K562 (cell line): ENCODE measurements around the gene GOPC. TPM values are rescaled to one million over a fixed set of nuclear protein-coding genes. Genes with fewer than 3 reads are reported as not detected.

Experiments
- ATAC-seq: fragments of 200-7000 bp; cut with Tn5 transposase; 3 replicates; pipeline ENCODE4 v1.9.1; 2020; ENCODE audit warnings: moderate library complexity
- BruUV-seq: library from RNA; stranded (reverse); fragments of 400-500 nt; replicated peaks from 2 replicates; lab custom pipeline; 2021; lab: Mats Ljungman, UMichigan
- CTCF ChIA-PET: fragments of 300-600 bp; formaldehyde crosslinking; extraction: SDS; loops from one replicate; lab custom pipeline; 2021; ENCODE audit warnings: low intra/inter-chr PET ratio; lab: Yijun Ruan, JAX
- POLR2A ChIA-PET: fragments of 300-600, 350-650 bp; sonication (Branson Sonifier 250); formaldehyde crosslinking; extraction: SDS; loops from one replicate; lab custom pipeline; 2021; ENCODE audit warnings: antibody characterized with exemption, inconsistent platforms; lab: Yijun Ruan, JAX
- DNase-seq, 4 experiments: peaks; one replicate each; pipeline versions ENCODE4 v3.0.0 to v3.0.0-alpha.2; 2011 to 2018; ENCODE audit warnings: low spot score in 3 of 4, mixed read lengths in 3 of 4; ENCODE audit errors: extremely low read depth in 1 of 4
- FAIRE-seq: peaks from 2 replicates; lab custom pipeline; 2011; peaks lifted over from hg19 to GRCh38; lab: Jason Lieb, UNC
- H2AFZ ChIP-seq: 2 replicates; pipeline ENCODE4 v1.6.0; 2011; ENCODE audit warnings: low read depth, low read length, control low read depth, inconsistent platforms
- H3K27ac ChIP-seq: fragments of 200-600 bp; 3 replicates; pipeline ENCODE4 v1.8.0; 2011; ENCODE audit warnings: low read depth, mild to moderate bottlenecking, control low read depth, inconsistent platforms, low read length, moderate library complexity, mixed read lengths; ENCODE audit errors: extremely low read depth
- H3K27me3 ChIP-seq, 2 experiments: fragments of 300-600 bp in 1 of 2; 2 replicates in 1 of 2; 3 replicates in 1 of 2; pipeline versions ENCODE4 v1.6.0 to v1.8.0; 2011; ENCODE audit warnings: inconsistent platforms in 2 of 2, low read length in 2 of 2, mild to moderate bottlenecking in 1 of 2, mixed read lengths in 1 of 2, moderate library complexity in 1 of 2; ENCODE audit not compliant: control insufficient read depth in 2 of 2, insufficient read depth in 2 of 2
- H3K36me3 ChIP-seq: fragments of 300-600 bp; 3 replicates; pipeline ENCODE4 v1.8.0; 2011; ENCODE audit warnings: mild to moderate bottlenecking, low read length, inconsistent platforms; ENCODE audit not compliant: control insufficient read depth, insufficient read depth
- H3K4me1 ChIP-seq, 2 experiments: fragments of 200-600 bp in 1 of 2; replicated peaks in 1 of 2; 2 replicates in 1 of 2; 3 replicates in 1 of 2; pipeline versions ENCODE4 v1.5.1 to v1.8.0; 2011; ENCODE audit warnings: inconsistent platforms in 2 of 2, low read length in 2 of 2, mild to moderate bottlenecking in 1 of 2, mixed read lengths in 1 of 2, moderate library complexity in 1 of 2; ENCODE audit not compliant: control insufficient read depth in 2 of 2, insufficient read depth in 2 of 2
- H3K4me2 ChIP-seq: 2 replicates; pipeline ENCODE4 v1.6.1; 2011; ENCODE audit warnings: low read length, control low read depth, inconsistent platforms, mixed read lengths; ENCODE audit not compliant: insufficient read depth
- H3K4me3 ChIP-seq: fragments of 200-600 bp; sonication (generic), shearing (Covaris generic); 2 replicates; pipeline ENCODE4 v1.5.1; 2016; ENCODE audit warnings: control low read depth, inconsistent platforms
- H3K79me2 ChIP-seq: fragments of 200-600 bp; 3 replicates; pipeline ENCODE4 v1.8.0; 2011; ENCODE audit warnings: low read length, inconsistent platforms; ENCODE audit not compliant: control insufficient read depth, insufficient read depth
- H3K9ac ChIP-seq, 2 experiments: 2 replicates each; pipeline versions ENCODE4 v1.6.0 to v1.6.1; 2011; ENCODE audit warnings: low read depth in 2 of 2, low read length in 2 of 2, control low read depth in 1 of 2, inconsistent platforms in 1 of 2, mild to moderate bottlenecking in 1 of 2, mixed read lengths in 1 of 2; ENCODE audit not compliant: insufficient read depth in 1 of 2
- H3K9me1 ChIP-seq: one replicate; pipeline ENCODE4 v1.6.0; 2011; ENCODE audit warnings: inconsistent platforms, mild to moderate bottlenecking, low read length, moderate library complexity; ENCODE audit not compliant: control insufficient read depth, insufficient read depth
- H3K9me3 ChIP-seq: replicated peaks from 2 replicates; pipeline ENCODE4 v1.5.1; 2011; ENCODE audit warnings: low read depth, low read length, inconsistent platforms; ENCODE audit not compliant: control insufficient read depth, insufficient read depth
- H4K20me1 ChIP-seq: replicated peaks from 2 replicates; pipeline ENCODE4 v1.6.1; 2011; ENCODE audit warnings: low read length, inconsistent platforms, mixed read lengths; ENCODE audit not compliant: control insufficient read depth, insufficient read depth
- JUN ChIP-seq, 2 experiments: sonication (generic) in 1 of 2; formaldehyde crosslinking in 1 of 2; IDR thresholded peaks; 2 replicates each; pipeline versions ENCODE4 v1.6.1 to v1.8.0; 2012 to 2022; ENCODE audit warnings: borderline replicate concordance in 2 of 2, mild to moderate bottlenecking in 2 of 2, improper control_type of control experiment in 1 of 2, low read depth in 1 of 2, low read length in 1 of 2, missing genetic modification reagents in 1 of 2
- LEF1 ChIP-seq: fragments of 450-650 bp; IDR thresholded peaks from 2 replicates; pipeline ENCODE4 v1.6.1; 2016; ENCODE audit warnings: mild to moderate bottlenecking
- MCM2 ChIP-seq: fragments of 450-650 bp; IDR thresholded peaks from 2 replicates; pipeline ENCODE4 v1.6.1; 2017; ENCODE audit warnings: low read depth, mild to moderate bottlenecking
- MXI1 ChIP-seq: IDR thresholded peaks from 2 replicates; pipeline ENCODE4 v1.6.1; 2011; ENCODE audit warnings: low read depth, mild to moderate bottlenecking, improper control_type of control experiment, low read length
- MYC ChIP-seq, 2 experiments: fragments of 250-450 bp in 1 of 2; sonication (Bioruptor Pico) in 1 of 2; IDR thresholded peaks; 2 replicates each; pipeline versions ENCODE4 v1.5.1 to v1.6.1; 2012 to 2021; ENCODE audit warnings: low read depth in 2 of 2, borderline replicate concordance in 1 of 2, improper control_type of control experiment in 1 of 2, low read length in 1 of 2, mild to moderate bottlenecking in 1 of 2, moderate library complexity in 1 of 2
- POLR2A ChIP-seq: fragments of 450-650 bp; conservative IDR thresholded peaks from 2 replicates; pipeline ENCODE4 v1.6.1; 2016
- ZNF133 ChIP-seq: fragments of 250-450 bp; sonication (Bioruptor Pico); IDR thresholded peaks from 2 replicates; pipeline ENCODE4 v1.4.0; 2020; ENCODE audit warnings: mild to moderate bottlenecking
- ZNF76 ChIP-seq: fragments of 250-450 bp; sonication (Bioruptor Pico); IDR thresholded peaks from 2 replicates; pipeline ENCODE4 v1.4.0; 2020; ENCODE audit warnings: mild to moderate bottlenecking, moderate library complexity, borderline replicate concordance
- WGBS: fragments of 100-300 bp; shearing (Covaris generic); methylation state at CpG from one replicate; pipeline ENCODE4 v1.1.6; 2016; ENCODE audit warnings: low coverage, mixed read lengths; ENCODE audit not compliant: insufficient coverage; ENCODE audit errors: missing lambda C conversion rate; 5-methylcytosine and 5-hydroxymethylcytosine counted together
- in situ Hi-C: fragments of 300-500 bp; cut with MboI; formaldehyde crosslinking; loops from 4 replicates; pipeline ENCODE4 v1.15.0; 2018; ENCODE audit warnings: inconsistent platforms, mixed read lengths
- intact Hi-C: fragments of 100-400 bp; cut with micrococcal nuclease; formaldehyde crosslinking; loops from 2 replicates; pipeline ENCODE4 v1.14.2; 2022
- polyA plus RNA-seq, 8 experiments: library from polyadenylated mRNA; depleted of rRNA in 4 of 8; stranded (reverse) in 5 of 8; unstranded in 3 of 8; fragments of >200 nt; fragmentation: Nextera tagmentation in 2 of 8; fragmentation: Illumina TruSeq in 1 of 8; extraction: Ambion mirVana in 2 of 8; extraction: Trizol in 1 of 8; gene quantifications; 2 replicates each; pipeline versions ENCODE4 v1.2.1 to v1.2.3, GENCODE V29; 2011 to 2014; ENCODE audit warnings: inconsistent platforms in 1 of 8, missing spikeins in 1 of 8
- total RNA-seq, 7 experiments: library from RNA; depleted of rRNA in 6 of 7; stranded (reverse); fragments of >200 nt in 6 of 7; fragmentation: Illumina TruSeq in 2 of 7; extraction: Trizol in 2 of 7; gene quantifications; 2 replicates each; pipeline versions ENCODE4 v1.2.1 to v1.2.3, GENCODE V29; 2011 to 2021; ENCODE audit warnings: low replicate concordance in 1 of 7
- TF ChIP-seq, protein P1 (sequence below): fragments of 450-650 bp; IDR thresholded peaks from 2 replicates; pipeline ENCODE4 v1.6.1; 2017; ENCODE audit warnings: antibody characterized with exemption, mild to moderate bottlenecking
- TF ChIP-seq, protein P2 (sequence below): fragments of 250-450 bp; sonication (Bioruptor Pico); IDR thresholded peaks from 2 replicates; pipeline ENCODE4 v1.8.0; 2021; ENCODE audit warnings: moderate library complexity, mild to moderate bottlenecking, inconsistent platforms
- TF ChIP-seq, protein P3 (sequence below): fragments of 450-650 bp; formaldehyde crosslinking; IDR thresholded peaks from 2 replicates; pipeline ENCODE4 v1.4.0; 2020; ENCODE audit warnings: mild to moderate bottlenecking, moderate library complexity
- TF ChIP-seq, protein P4 (sequence below): IDR thresholded peaks from 2 replicates; pipeline ENCODE4 v1.6.1; 2011; ENCODE audit not compliant: insufficient read length; ENCODE audit errors: extremely low read depth
- TF ChIP-seq, protein P5 (sequence below): fragments of 450-650 bp; formaldehyde crosslinking; IDR thresholded peaks from 2 replicates; pipeline ENCODE4 v1.4.0; 2022; ENCODE audit warnings: mild to moderate bottlenecking, moderate library complexity
- TF ChIP-seq, protein P6 (sequence below): fragments of 450-650 bp; formaldehyde crosslinking; IDR thresholded peaks from 2 replicates; pipeline ENCODE4 v1.4.0; 2020; ENCODE audit warnings: mild to moderate bottlenecking, moderate library complexity

Gene GOPC
- total and polyA plus RNA-seq, 9 of the 15 experiments (the other 6 are each of a cell fraction or from before 2014, with no cell fraction given) = 10.0 to 32.2 (median 25.6) TPM

DNA sequence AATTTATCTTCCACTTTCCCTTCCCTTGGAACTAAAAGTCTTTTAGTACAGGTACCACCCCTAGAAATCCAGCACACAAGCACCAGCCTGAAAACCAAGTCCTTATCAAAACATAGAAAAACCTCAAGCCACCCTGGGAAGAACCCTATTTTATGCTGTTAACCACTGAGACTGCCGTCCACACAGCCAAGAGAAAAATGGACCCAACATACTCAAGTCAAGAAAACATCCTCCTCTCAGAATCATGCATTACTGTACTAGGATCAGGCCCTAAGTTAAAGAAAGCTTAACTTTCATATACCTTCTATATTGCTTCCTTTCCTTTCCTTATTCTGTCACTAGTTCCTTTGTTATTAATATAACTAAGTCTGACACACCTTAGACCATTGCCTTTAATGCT is 16.9 kb upstream of the GOPC start:
- Histone ChIP-seq H3K36me3 (no peaks in the 10 kb centered on the region), H3K9ac (no peak overlapping the region), H3K79me2 (no peaks in the 10 kb centered on the region), H3K27ac (no peak overlapping the region), H3K4me2 (no peak overlapping the region), H3K4me3 (no peak overlapping the region), H3K4me1 (no peaks in the 10 kb centered on the region), H2AFZ (no peak overlapping the region), H3K27me3 (no peaks in the 10 kb centered on the region), H3K9me3 (no peaks in the 10 kb centered on the region), H4K20me1 (no peaks in the 10 kb centered on the region), H3K9me1 (no peaks in the 10 kb centered on the region)
- 43% methylated on average over 1 of the region's 1 CpG for WGBS
- DNase-seq = no peak
- no peak for FAIRE-seq
- POLR2A ChIA-PET = no interaction called here
- no peak for ATAC-seq
- CTCF ChIA-PET = no interaction called here
- BruUV-seq = no TSS peak
- in situ Hi-C loops = no loop called here
- intact Hi-C loops = no loop called here
- TF ChIP-seq LEF1 (no peak), JUN (IDR thresholded peaks at IDR 0.05; ENCODE audit: borderline replicate concordance, low read depth, low read length) (no peak), JUN (CRISPR knock-in tag; IDR thresholded peaks at IDR 0.05; ENCODE audit: borderline replicate concordance) (no peak), ZNF76 (no peak), POLR2A (no peak), ZNF133 (CRISPR knock-in tag) (no peak), MCM2 (no peak), MXI1 (no peak), MYC (IDR thresholded peaks at IDR 0.05; ENCODE audit: low read depth, low read length) (no peak), MYC (CRISPR knock-in tag; IDR thresholded peaks at IDR 0.05; ENCODE audit: borderline replicate concordance, low read depth) (no peak)
- TF ChIP-seq, protein P1, sequence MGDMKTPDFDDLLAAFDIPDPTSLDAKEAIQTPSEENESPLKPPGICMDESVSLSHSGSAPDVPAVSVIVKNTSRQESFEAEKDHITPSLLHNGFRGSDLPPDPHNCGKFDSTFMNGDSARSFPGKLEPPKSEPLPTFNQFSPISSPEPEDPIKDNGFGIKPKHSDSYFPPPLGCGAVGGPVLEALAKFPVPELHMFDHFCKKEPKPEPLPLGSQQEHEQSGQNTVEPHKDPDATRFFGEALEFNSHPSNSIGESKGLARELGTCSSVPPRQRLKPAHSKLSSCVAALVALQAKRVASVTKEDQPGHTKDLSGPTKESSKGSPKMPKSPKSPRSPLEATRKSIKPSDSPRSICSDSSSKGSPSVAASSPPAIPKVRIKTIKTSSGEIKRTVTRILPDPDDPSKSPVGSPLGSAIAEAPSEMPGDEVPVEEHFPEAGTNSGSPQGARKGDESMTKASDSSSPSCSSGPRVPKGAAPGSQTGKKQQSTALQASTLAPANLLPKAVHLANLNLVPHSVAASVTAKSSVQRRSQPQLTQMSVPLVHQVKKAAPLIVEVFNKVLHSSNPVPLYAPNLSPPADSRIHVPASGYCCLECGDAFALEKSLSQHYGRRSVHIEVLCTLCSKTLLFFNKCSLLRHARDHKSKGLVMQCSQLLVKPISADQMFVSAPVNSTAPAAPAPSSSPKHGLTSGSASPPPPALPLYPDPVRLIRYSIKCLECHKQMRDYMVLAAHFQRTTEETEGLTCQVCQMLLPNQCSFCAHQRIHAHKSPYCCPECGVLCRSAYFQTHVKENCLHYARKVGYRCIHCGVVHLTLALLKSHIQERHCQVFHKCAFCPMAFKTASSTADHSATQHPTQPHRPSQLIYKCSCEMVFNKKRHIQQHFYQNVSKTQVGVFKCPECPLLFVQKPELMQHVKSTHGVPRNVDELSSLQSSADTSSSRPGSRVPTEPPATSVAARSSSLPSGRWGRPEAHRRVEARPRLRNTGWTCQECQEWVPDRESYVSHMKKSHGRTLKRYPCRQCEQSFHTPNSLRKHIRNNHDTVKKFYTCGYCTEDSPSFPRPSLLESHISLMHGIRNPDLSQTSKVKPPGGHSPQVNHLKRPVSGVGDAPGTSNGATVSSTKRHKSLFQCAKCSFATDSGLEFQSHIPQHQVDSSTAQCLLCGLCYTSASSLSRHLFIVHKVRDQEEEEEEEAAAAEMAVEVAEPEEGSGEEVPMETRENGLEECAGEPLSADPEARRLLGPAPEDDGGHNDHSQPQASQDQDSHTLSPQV = no peak
- TF ChIP-seq, protein P2, sequence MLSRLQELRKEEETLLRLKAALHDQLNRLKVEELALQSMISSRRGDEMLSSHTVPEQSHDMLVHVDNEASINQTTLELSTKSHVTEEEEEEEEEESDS (CRISPR knock-in tag) = no peak
- TF ChIP-seq, protein P3, sequence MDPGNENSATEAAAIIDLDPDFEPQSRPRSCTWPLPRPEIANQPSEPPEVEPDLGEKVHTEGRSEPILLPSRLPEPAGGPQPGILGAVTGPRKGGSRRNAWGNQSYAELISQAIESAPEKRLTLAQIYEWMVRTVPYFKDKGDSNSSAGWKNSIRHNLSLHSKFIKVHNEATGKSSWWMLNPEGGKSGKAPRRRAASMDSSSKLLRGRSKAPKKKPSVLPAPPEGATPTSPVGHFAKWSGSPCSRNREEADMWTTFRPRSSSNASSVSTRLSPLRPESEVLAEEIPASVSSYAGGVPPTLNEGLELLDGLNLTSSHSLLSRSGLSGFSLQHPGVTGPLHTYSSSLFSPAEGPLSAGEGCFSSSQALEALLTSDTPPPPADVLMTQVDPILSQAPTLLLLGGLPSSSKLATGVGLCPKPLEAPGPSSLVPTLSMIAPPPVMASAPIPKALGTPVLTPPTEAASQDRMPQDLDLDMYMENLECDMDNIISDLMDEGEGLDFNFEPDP = no peak
- TF ChIP-seq, protein P4, sequence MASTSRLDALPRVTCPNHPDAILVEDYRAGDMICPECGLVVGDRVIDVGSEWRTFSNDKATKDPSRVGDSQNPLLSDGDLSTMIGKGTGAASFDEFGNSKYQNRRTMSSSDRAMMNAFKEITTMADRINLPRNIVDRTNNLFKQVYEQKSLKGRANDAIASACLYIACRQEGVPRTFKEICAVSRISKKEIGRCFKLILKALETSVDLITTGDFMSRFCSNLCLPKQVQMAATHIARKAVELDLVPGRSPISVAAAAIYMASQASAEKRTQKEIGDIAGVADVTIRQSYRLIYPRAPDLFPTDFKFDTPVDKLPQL = no peak
- TF ChIP-seq, protein P5, sequence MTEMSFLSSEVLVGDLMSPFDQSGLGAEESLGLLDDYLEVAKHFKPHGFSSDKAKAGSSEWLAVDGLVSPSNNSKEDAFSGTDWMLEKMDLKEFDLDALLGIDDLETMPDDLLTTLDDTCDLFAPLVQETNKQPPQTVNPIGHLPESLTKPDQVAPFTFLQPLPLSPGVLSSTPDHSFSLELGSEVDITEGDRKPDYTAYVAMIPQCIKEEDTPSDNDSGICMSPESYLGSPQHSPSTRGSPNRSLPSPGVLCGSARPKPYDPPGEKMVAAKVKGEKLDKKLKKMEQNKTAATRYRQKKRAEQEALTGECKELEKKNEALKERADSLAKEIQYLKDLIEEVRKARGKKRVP = no peak
- TF ChIP-seq, protein P6, sequence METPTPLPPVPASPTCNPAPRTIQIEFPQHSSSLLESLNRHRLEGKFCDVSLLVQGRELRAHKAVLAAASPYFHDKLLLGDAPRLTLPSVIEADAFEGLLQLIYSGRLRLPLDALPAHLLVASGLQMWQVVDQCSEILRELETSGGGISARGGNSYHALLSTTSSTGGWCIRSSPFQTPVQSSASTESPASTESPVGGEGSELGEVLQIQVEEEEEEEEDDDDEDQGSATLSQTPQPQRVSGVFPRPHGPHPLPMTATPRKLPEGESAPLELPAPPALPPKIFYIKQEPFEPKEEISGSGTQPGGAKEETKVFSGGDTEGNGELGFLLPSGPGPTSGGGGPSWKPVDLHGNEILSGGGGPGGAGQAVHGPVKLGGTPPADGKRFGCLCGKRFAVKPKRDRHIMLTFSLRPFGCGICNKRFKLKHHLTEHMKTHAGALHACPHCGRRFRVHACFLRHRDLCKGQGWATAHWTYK (CRISPR knock-in tag) = no peak
